HG02870 (cell line): ENCODE results near the gene PUM1.

Experiments
- ATAC-seq: cut with Tn5 transposase; IDR thresholded peaks from one replicate; pipeline ENCODE4 v1.9.1; 2021; ENCODE audit warnings: mild to moderate bottlenecking, moderate library complexity; ENCODE audit not compliant: unreplicated experiment

The PUM1 gene

DNA sequence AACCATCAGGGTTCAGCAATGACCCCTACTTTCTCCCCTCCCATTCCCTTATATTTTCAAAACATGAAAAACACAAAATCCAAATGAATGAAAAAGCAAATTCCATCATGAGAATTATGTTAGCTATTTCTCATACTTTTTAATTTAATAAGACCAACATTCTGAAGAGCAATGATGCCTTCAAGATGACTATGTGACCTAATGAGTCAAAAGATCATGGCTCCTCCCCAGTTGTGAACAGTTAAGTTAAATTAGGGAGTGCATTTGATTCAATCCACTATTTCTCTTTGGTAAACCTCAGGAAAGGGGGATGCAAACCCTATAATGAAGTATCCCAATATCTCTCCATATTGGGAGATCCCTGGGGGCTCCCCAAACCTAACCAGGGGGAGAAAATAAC is 36.5 kb downstream of the PUM1 start:
- ATAC-seq: no peak

DNA sequence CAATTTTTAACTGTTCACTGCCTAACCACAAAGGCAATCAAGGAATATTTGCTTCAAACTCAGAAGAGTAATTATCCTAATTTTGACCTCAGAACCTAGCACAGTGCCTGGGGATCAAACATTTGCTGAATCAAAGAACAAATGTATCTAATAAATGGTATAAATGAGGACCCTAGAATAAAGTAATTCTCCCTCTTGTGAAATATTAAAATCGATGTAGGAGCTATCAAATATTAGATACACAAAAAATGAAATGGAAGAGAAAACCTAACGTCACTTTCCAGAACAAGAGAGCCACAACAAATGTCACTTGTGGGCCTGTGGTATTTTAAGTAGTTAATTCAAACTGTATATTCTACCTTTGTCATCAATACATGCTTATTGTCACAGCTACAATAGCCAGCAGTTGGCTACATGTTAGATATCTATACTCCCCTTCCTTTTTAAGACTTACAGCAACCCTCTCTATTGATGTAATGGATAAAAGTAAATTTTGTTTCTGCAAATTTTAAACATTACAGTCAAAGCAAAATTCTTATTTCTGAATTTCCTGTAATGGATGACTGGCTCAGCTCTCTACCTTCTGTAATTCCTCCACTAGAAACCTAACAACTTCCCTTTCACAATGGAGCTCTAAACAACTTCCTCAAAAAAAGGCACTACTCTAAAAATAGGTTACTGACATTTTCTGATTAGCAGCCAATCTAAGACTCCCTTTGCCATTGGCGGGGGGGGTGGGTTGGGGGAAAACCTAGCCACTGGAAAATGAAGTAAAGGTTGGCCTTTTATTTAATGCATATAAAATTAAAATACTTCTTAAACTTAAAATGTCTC is 37.6 kb downstream of the PUM1 start:
- ATAC-seq: no peak

DNA sequence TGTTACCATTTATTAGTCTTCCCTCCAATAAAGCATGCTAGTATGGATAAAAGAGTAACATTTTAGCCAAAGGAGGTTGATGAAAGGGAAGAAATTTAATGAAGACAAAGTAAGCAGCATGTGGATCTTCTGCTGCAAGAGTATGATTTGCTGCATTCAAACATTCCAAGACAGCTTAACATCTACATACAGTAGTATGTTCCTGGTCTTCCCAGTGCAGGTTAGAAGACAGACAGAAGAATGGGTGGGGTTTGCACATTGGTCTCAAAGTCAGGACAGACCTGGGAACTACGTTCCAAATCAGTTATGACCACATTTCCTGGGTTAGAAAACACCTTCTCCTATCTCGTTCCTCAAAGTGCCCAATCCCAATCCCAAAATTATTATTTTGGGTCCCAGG is 43.3 kb downstream of the PUM1 start:
- ATAC-seq: no peak

DNA sequence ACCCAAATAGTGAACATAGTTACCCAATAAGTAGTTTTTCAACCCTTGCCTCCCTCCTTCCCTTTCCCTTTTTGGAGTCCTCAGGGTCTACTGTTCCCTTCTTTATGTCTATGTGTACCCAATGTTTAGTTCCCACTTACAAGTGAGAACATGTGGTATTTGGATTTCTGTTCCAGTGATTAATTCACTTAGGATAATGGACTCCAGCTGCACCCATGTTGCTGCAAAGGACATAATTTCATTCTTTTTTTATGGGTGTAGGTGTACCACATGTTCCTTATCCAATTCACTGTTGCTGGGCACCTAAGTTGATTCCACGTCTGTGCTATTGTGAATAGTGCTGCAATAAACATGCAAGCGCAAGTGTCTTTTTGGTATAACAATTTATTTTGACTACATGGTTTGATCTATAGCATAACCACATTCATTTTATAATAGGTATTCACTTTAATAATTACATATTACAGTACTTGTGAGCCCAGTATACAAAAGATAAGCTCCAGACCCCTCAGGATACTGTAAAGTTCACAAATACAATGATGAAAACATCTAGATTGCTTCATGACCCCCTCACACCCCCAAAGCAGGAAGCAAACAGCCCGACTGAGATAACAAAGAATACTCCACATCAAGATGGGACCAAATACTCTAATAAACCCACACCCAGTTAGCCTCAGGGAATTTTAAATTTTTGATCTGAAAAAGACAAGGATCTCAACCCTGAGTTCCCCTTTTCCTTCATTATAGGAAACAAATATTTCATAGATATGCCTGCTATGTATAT is 45.3 kb downstream of the PUM1 start:
- ATAC-seq: no peak

DNA sequence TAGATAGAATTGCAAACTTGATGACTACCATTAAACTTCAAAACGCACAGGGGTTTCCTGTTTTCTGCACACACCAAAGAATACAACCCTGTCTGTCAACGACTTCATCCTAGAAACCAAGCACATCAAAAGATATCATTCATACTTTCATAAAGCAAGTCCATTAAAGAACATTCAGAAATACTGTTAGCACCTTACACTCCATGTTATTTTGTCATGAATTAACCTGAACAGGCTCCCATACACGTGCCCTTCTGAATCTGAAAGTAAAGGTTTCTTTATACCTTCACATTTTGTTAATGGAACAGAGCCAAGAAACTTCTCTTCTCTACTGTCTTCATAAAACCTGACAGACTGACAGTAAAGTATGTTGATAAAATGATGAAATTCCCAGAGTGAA is 46.1 kb downstream of the PUM1 start:
- ATAC-seq: no peak

DNA sequence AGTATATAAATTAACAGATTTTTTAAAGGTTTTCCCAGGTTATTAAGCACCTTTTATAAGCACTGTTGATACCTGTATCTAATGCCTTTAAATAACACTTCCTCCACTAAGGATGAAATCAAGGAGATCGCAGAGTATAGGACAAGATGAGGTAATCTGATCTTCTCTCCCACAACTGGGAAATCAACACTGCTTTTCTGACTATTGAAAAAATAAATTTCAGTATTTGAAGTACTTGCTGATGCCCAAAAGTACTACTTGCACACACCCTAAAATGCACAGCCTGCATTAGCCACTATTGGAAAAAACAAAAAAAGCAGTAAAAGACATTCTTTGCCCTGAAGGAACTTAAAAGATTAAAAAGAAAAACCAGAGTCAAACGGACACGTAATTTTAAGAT is 48.6 kb downstream of the PUM1 start:
- ATAC-seq: no peak

DNA sequence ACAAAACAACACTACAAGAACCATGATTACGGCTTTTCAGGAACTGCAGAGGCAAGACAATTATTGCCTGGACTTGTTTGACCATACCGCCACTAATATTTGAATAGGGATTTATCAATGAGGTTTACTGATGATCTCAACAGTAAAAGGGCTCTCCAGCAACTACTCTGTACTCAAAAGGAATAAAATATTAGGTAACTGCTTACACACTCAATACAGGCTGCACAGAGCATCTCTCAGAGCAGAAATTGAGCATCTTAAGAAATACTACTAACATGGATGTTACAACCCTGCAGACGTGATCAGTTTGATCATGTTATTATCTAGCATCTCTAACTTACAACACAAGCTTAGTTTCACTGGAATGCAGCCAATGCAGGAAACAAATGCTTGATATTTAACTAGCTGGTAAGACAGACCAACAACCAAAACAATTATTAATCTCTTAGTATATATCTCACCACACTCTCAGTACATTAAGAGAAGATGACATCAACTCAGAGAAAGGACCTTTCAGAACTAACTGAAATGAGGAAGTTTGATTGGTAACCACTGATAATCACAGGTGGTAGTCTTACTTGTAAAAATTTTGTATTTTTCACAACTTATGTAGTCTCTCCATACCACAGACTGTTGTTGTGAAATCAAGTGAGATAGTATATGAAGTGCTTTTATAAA is 52.2 kb downstream of the PUM1 start:
- ATAC-seq: peak; percentile 51

DNA sequence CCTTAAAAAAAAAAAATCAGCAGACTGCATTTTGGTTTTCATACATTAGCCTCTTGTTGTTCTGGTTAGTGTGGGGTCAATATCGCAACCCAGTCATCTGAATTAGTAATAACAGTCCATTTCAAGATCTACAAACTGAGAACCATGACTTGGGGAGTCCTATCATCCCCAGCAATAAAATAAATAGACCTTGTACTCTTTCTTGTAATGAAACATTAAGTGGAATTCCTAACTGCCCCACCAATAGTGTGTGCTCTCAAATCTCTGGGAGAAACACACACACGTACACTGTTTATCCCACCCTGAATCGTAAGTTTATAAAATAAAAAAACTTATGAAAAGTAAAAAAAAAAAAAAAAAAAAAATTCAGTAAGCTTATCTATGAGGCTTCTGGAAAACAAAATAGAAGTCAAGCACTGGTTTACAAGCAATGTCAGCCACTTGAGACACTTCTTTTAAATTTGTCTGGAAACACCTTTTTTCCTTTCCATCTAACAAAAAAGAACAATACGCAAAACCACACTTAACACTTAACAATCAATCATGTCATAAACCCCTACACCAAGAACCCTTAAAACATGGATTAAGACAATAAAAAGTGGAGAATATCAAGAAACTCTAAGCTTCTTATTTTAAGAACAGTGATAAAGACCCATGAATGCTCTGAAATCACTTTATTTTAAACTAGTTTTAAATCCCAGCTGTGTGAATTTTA is 53.1 kb downstream of the PUM1 start:
- ATAC-seq: no peak

DNA sequence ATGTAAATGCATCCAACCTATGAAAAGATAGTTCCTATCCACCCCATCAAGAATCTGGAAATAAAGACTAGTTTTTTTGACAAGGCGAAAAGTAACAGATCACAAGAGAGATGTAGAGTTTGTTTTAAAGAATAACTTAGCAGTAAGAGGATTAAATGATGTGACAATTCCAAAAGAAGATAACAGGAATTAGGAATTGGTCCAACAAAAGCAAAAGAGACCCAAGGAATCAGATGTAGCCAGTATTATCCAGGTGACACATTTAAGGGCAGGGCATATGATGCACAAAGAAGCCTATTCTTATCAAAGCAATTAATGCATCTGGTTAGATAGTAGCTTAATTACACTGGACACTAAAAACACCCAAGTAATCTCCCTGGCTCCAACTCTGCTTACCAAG is 53.8 kb downstream of the PUM1 start:
- no peak for ATAC-seq

DNA sequence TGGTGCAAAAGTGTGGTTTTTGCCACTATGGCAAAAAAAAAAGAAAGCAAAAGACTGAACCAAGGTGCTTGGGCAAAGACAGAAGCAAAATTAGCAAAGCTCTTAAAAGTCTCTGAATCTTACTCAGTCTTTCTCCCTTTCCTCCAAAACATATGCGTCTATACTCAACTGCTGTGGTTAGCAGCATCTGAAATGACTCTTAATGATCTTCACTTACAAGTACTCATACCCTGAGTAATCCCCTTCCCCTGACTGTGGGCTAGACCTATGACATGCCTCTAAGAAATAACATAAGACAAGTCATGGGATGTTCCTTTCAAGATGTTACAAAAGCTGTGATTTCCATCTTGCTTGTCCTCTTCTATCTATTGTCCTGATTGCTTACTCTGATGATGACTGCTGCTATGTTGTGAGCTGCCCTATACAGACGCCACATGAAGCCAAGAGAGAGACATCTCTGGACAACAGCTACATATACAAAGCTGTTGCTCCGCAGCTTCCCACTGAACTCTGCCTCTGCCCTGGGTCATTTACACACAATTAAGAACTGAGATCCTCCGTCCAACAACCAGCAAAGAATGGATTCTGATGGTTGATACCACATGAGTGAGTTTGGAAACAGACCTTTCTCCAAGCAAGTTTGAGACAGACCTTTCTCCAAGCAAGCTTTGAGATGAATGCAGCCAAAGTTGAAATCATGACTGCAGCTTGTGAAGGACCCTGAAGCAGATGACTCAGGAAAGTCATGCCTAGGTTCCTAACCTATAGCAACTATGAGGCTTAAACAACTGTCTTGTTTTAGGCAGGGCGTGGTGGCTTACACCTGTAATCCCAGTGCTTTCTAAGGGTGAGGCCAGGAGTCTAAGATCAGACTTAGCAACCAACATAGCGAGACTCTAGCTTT is 55.2 kb downstream of the PUM1 start:
- peak; percentile 52 for ATAC-seq

DNA sequence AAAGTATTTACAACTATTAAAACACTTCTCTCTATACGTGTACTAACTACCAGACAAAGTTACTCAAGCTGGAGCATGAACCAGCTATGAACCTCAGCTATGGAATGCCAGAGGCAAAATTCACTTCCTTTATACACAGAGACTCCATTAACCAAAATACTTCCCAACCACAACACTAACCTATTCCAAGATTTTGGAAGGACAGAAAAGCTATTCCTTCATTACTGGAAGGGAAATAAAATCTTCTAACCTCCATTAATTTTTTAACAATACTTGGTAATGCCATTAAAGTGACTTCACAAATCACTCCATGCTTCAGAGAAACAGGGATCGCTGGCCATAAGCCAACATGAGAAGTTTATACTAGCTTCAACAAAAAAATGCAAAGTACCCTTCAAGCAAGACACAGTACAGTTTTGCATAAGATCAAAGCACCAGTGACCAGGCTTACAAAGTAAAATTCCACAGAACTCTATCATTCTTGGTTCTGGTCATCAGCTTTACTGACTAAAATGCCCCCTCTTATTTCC is 58.0 kb downstream of the PUM1 start:
- ATAC-seq: no peak

DNA sequence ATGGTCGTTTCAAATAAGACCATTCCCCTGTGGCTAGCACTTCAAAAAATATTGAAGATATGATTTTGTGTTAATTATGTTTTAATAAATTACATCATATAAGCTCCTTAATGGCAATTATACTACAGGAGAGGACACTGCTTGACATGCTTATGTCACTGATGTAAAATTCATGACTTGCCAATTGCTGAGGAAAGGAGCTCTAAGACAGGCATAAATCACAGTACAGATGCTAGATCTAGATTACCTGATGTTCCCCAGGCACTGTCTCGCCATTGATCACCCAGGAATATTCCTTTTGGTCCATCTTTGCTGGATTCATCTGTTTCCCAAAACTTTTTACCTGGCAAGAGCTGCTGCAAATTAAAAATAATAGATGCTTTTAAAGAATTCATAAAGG is 58.8 kb downstream of the PUM1 start:
- ATAC-seq: no peak

DNA sequence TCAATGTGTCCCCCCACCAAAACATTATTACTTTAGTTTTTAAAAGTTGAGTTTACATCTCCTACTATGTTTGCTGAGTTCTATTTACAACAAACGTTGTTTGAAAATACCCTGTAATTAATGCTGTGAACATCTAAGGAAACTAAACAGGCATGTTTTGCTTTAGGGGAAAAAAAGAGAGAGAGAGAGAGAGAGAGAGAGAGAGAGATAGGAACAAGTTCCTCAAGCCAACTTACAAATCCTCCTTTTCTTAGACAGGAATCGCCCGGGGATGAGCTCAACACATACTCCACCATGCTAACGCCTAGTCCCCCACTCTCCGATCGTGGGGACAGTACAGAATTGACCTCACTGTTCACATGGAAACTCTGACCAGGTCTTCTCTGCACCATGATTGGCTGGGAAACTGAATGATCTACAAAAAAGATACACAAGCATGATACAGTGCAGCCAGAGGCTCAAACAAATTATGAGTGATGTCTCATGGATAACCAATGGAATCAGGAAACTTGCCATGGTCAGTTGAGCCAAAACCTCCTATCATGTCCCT is 59.8 kb downstream of the PUM1 start:
- ATAC-seq: no peak

DNA sequence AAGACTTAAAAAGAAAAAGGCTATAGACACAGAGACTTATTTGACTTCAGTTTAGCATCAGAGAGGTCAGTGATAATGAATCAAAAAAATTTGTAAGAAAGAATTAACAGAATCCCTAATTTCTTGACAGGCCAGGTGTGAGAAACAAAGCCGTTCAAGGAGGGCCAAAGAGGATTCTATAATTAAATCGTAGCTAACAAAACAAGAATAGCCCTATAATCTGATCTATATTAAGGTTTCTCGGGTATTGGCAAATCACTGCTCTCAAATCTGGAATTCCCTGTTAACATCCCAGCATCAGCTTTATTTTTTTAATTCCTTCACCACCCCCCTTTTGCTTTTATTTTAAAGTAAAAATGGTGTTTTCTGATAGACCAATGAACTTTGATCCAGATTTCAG is 60.3 kb downstream of the PUM1 start:
- no peak for ATAC-seq

DNA sequence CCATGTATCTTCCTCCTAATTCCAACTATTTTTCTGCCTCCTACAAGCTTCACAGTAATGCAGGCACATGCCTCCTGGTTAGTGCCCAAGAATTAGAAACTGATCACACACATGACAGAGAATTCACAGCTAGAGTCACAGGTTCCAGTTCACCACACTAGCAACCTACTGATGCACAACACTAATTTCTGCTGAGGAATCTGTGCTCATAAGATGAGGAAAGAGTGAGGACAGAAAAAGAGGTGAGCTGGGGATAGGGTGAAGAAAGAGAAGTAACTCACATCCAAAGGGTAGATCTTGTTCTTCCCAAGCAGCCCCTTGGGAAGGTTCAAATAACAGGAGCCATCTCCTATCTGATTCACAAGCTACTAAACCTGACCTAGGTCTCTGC is 61.3 kb downstream of the PUM1 start:
- ATAC-seq: no peak

DNA sequence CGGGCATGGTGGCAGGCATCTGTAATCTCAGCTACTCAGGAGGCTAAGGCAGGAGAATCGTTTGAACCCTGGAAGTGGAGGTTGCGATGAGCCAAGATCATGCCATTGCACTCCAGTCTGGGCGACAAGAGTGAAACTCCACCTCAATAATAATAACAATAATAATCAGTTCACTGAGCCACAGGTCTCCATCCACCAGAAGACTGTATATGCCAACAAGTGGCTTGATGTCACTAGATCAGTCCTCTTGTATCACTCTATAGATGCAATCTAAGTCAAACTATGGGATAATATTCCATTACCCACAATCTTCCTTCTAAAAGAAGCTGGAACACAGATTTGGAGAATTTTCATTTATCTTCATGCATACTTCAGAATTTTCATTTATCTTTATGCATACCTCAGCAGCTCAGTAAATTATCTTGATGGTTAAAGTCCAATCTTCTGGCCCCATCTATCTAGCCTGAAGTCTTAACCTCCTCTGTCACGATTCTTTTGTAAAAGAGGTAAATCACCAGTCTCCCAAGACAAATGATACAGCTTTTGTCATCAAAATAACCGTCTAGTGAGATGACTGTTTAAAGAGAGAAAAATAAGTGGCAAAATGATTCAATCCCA is 61.8 kb downstream of the PUM1 start:
- no peak for ATAC-seq

DNA sequence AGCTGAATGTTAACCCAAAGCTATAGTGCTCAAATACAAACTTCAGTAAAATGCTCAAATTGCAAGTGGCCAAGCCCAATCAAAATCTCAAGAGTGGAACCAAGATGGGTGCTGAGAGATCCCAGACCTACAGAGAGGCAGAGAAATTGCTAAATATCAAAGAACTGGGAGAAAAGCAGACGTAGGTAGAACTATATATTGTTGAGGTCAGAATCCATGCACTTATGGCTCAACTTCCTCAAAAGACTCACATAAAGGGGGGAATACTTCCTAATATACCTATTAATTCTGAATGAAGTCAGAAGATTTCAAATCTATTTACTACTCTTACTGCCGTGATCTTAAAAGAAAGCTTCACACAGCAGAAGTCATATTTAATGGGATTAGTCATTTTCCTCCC is 65.2 kb downstream of the PUM1 start:
- ATAC-seq: no peak

DNA sequence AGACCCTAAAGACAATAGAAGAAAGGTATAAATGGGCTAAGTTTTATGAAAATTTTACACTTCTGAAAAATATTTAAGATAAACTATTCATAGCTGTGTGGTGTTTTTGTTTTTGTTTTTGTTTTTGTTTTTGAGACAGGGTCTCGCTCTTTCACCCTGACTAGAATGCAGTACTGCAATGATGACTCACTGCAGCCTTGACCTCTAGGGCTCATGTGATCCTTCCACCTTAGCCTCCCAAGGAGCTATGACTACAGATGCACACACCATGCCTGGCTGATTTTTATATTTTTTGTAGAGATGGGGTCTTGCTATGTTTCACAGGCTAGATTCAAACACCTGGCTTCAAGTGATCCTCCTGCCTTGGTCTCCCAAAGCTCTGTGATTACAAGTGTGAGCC is 66.6 kb downstream of the PUM1 start:
- ATAC-seq: no peak

DNA sequence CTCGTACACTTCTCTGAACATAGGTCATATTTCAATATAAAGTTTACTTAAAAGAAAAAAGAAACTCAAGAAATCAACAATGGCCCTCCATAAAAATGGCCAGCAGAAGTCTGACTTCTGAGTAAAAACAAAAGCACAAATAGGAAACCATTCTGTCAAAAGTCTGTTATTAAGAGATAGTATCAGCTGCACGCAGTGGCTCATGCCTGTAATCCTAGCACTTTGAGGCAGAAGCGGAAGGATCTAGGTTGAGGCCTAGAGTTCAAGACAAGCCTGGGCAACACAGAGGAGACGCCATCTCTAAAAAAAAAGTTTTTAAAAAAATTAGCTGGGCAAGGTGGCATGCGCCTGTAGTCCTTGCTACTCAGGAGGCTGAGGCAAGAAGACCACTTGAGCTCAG is 67.3 kb downstream of the PUM1 start:
- no peak for ATAC-seq
